ENCODE measurements around the gene PPP1R3C. TPM values are rescaled to one million over a fixed set of nuclear protein-coding genes. Genes with fewer than 3 reads are reported as not detected.

PPP1R3C gene
- total and polyA plus RNA-seq, 2 experiments from 2014 or later: 0.91 to 1.8 TPM

- TF ChIP-seq, protein P1, sequence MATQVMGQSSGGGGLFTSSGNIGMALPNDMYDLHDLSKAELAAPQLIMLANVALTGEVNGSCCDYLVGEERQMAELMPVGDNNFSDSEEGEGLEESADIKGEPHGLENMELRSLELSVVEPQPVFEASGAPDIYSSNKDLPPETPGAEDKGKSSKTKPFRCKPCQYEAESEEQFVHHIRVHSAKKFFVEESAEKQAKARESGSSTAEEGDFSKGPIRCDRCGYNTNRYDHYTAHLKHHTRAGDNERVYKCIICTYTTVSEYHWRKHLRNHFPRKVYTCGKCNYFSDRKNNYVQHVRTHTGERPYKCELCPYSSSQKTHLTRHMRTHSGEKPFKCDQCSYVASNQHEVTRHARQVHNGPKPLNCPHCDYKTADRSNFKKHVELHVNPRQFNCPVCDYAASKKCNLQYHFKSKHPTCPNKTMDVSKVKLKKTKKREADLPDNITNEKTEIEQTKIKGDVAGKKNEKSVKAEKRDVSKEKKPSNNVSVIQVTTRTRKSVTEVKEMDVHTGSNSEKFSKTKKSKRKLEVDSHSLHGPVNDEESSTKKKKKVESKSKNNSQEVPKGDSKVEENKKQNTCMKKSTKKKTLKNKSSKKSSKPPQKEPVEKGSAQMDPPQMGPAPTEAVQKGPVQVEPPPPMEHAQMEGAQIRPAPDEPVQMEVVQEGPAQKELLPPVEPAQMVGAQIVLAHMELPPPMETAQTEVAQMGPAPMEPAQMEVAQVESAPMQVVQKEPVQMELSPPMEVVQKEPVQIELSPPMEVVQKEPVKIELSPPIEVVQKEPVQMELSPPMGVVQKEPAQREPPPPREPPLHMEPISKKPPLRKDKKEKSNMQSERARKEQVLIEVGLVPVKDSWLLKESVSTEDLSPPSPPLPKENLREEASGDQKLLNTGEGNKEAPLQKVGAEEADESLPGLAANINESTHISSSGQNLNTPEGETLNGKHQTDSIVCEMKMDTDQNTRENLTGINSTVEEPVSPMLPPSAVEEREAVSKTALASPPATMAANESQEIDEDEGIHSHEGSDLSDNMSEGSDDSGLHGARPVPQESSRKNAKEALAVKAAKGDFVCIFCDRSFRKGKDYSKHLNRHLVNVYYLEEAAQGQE (IDR thresholded peaks at IDR 0.05; ENCODE audit: unreplicated experiment): no peak
- no peak for TF ChIP-seq ZNF114 (CRISPR knock-in tag; IDR thresholded peaks at IDR 0.05)
- no peak for TF ChIP-seq ETS1 (IDR thresholded peaks at IDR 0.05)
- TF ChIP-seq, protein P2, sequence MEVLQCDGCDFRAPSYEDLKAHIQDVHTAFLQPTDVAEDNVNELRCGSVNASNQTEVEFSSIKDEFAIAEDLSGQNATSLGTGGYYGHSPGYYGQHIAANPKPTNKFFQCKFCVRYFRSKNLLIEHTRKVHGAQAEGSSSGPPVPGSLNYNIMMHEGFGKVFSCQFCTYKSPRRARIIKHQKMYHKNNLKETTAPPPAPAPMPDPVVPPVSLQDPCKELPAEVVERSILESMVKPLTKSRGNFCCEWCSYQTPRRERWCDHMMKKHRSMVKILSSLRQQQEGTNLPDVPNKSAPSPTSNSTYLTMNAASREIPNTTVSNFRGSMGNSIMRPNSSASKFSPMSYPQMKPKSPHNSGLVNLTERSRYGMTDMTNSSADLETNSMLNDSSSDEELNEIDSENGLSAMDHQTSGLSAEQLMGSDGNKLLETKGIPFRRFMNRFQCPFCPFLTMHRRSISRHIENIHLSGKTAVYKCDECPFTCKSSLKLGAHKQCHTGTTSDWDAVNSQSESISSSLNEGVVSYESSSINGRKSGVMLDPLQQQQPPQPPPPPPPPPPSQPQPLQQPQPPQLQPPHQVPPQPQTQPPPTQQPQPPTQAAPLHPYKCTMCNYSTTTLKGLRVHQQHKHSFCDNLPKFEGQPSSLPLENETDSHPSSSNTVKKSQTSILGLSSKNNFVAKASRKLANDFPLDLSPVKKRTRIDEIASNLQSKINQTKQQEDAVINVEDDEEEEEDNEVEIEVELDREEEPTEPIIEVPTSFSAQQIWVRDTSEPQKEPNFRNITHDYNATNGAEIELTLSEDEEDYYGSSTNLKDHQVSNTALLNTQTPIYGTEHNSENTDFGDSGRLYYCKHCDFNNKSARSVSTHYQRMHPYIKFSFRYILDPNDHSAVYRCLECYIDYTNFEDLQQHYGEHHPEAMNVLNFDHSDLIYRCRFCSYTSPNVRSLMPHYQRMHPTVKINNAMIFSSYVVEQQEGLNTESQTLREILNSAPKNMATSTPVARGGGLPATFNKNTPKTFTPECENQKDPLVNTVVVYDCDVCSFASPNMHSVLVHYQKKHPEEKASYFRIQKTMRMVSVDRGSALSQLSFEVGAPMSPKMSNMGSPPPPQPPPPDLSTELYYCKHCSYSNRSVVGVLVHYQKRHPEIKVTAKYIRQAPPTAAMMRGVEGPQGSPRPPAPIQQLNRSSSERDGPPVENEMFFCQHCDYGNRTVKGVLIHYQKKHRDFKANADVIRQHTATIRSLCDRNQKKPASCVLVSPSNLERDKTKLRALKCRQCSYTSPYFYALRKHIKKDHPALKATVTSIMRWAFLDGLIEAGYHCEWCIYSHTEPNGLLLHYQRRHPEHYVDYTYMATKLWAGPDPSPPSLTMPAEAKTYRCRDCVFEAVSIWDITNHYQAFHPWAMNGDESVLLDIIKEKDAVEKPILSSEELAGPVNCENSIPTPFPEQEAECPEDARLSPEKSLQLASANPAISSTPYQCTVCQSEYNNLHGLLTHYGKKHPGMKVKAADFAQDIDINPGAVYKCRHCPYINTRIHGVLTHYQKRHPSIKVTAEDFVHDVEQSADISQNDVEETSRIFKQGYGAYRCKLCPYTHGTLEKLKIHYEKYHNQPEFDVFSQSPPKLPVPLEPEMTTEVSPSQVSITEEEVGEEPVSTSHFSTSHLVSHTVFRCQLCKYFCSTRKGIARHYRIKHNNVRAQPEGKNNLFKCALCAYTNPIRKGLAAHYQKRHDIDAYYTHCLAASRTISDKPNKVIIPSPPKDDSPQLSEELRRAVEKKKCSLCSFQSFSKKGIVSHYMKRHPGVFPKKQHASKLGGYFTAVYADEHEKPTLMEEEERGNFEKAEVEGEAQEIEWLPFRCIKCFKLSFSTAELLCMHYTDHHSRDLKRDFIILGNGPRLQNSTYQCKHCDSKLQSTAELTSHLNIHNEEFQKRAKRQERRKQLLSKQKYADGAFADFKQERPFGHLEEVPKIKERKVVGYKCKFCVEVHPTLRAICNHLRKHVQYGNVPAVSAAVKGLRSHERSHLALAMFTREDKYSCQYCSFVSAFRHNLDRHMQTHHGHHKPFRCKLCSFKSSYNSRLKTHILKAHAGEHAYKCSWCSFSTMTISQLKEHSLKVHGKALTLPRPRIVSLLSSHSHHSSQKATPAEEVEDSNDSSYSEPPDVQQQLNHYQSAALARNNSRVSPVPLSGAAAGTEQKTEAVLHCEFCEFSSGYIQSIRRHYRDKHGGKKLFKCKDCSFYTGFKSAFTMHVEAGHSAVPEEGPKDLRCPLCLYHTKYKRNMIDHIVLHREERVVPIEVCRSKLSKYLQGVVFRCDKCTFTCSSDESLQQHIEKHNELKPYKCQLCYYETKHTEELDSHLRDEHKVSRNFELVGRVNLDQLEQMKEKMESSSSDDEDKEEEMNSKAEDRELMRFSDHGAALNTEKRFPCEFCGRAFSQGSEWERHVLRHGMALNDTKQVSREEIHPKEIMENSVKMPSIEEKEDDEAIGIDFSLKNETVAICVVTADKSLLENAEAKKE (CRISPR knock-in tag; IDR thresholded peaks at IDR 0.05): no peak
- TF ChIP-seq JUNB (IDR thresholded peaks at IDR 0.05; ENCODE audit: unreplicated experiment): no peak
- no peak for TF ChIP-seq POLR2AphosphoS5 (IDR thresholded peaks at IDR 0.05; ENCODE audit: low read depth)
- TF ChIP-seq NANOG (IDR thresholded peaks at IDR 0.05; ENCODE audit: borderline replicate concordance): no peak
- no peak for TF ChIP-seq CREB1 (CRISPR knock-in tag; IDR thresholded peaks at IDR 0.05; ENCODE audit: low read depth)
- no peak for TF ChIP-seq ZNF331 (CRISPR knock-in tag; IDR thresholded peaks at IDR 0.05; ENCODE audit: low read depth)
- no peak for TF ChIP-seq EZH2phosphoT487 (IDR thresholded peaks at IDR 0.05; ENCODE audit: unreplicated experiment)
- TF ChIP-seq EZH2 (IDR thresholded peaks at IDR 0.05; ENCODE audit: low read depth, unreplicated experiment): no peak
- TF ChIP-seq, protein P3, sequence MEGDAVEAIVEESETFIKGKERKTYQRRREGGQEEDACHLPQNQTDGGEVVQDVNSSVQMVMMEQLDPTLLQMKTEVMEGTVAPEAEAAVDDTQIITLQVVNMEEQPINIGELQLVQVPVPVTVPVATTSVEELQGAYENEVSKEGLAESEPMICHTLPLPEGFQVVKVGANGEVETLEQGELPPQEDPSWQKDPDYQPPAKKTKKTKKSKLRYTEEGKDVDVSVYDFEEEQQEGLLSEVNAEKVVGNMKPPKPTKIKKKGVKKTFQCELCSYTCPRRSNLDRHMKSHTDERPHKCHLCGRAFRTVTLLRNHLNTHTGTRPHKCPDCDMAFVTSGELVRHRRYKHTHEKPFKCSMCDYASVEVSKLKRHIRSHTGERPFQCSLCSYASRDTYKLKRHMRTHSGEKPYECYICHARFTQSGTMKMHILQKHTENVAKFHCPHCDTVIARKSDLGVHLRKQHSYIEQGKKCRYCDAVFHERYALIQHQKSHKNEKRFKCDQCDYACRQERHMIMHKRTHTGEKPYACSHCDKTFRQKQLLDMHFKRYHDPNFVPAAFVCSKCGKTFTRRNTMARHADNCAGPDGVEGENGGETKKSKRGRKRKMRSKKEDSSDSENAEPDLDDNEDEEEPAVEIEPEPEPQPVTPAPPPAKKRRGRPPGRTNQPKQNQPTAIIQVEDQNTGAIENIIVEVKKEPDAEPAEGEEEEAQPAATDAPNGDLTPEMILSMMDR (conservative IDR thresholded peaks at IDR 0.05; ENCODE audit: low read depth in 2 of 2): no peak
- TF ChIP-seq STAT1 (IDR thresholded peaks at IDR 0.05; ENCODE audit: unreplicated experiment): no peak
- no peaks in the 10 kb centered on the region for H3K4me1 ChIP-seq (ENCODE audit: insufficient read depth)
- H3K9me2 ChIP-seq (ENCODE audit: insufficient read depth): peaks cover 5% of the 10 kb centered on the region; the same call in 1 of the 2 replicates
- Mint-ChIP-seq H3K27me3 (ENCODE audit: insufficient read depth, low read depth, poor library complexity) (no peaks in the 10 kb centered on the region), H3K9me3 (peaks cover 12% of the 10 kb centered on the region), H3K4me1 (no peaks in the 10 kb centered on the region), H3K27ac (no peak overlapping the region), H3K4me3 (no peak overlapping the region), H3K36me3 (ENCODE audit: low read depth) (no peaks in the 10 kb centered on the region; the same call in 2 of the 3 replicates)
- H2AFZ ChIP-seq: no peak overlapping the region
- H4K20me1 ChIP-seq (replicated peaks; ENCODE audit: insufficient read depth): no peaks in the 10 kb centered on the region
- no peak overlapping the region for H3K4me3 ChIP-seq
- no peaks in the 10 kb centered on the region for H3K79me2 ChIP-seq (replicated peaks; ENCODE audit: insufficient read depth)
- DNase-seq (ENCODE audit: low spot score) (no peak), ATAC-seq (no peak)
- H3K36me3 ChIP-seq (ENCODE audit: insufficient read depth): no peaks in the 10 kb centered on the region
- no peaks in the 10 kb centered on the region for H3K27me3 ChIP-seq (ENCODE audit: insufficient read depth)
- H3K27ac ChIP-seq (ENCODE audit: low read depth): no peak overlapping the region
- H3K4me2 ChIP-seq: no peak overlapping the region
- no peaks in the 10 kb centered on the region for H3F3A ChIP-seq (replicated peaks; ENCODE audit: low read depth)
Observed at GRCh38 chr10:91653219-91653870, 20.5 kb upstream of the PPP1R3C start.

Measured in GM23338 (cell line).